ENCODE measurements around the gene POPDC3.

DNA sequence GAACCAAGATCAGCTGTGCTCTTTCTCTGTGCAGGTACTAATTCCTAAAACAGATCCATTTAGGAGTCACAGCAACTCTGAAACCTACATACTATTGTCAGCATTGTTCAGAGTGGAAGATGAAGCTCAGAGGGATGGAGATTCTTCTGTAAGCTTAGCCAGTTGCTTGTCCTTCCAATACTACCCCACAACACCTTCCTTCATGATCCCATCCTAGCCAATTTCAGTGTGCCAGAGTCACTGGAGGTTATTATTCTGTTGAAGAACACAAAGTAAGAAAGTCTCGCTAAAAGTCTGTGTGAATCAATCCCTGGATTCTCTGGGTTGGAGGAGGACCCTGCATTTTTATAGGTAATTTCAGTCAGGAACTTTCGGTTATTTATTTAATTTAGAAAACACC, 2.3 kb downstream of the POPDC3 start:
- TF ChIP-seq, protein P1, sequence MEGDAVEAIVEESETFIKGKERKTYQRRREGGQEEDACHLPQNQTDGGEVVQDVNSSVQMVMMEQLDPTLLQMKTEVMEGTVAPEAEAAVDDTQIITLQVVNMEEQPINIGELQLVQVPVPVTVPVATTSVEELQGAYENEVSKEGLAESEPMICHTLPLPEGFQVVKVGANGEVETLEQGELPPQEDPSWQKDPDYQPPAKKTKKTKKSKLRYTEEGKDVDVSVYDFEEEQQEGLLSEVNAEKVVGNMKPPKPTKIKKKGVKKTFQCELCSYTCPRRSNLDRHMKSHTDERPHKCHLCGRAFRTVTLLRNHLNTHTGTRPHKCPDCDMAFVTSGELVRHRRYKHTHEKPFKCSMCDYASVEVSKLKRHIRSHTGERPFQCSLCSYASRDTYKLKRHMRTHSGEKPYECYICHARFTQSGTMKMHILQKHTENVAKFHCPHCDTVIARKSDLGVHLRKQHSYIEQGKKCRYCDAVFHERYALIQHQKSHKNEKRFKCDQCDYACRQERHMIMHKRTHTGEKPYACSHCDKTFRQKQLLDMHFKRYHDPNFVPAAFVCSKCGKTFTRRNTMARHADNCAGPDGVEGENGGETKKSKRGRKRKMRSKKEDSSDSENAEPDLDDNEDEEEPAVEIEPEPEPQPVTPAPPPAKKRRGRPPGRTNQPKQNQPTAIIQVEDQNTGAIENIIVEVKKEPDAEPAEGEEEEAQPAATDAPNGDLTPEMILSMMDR (IDR thresholded peaks at IDR 0.05): no peak
- TF ChIP-seq POLR2AphosphoS5 (IDR thresholded peaks at IDR 0.05): no peak
- no peak for TF ChIP-seq POLR2A (IDR thresholded peaks at IDR 0.05)
- TF ChIP-seq EP300 (IDR thresholded peaks at IDR 0.05): no peak
